ENCODE data around the gene FBXO22.
"Not testable (repeated sequence)": the region's sequence is repeated elsewhere in the genome, so short reads cannot be mapped to it uniquely, and the experiment has no call there.

The FBXO22 gene

DNA sequence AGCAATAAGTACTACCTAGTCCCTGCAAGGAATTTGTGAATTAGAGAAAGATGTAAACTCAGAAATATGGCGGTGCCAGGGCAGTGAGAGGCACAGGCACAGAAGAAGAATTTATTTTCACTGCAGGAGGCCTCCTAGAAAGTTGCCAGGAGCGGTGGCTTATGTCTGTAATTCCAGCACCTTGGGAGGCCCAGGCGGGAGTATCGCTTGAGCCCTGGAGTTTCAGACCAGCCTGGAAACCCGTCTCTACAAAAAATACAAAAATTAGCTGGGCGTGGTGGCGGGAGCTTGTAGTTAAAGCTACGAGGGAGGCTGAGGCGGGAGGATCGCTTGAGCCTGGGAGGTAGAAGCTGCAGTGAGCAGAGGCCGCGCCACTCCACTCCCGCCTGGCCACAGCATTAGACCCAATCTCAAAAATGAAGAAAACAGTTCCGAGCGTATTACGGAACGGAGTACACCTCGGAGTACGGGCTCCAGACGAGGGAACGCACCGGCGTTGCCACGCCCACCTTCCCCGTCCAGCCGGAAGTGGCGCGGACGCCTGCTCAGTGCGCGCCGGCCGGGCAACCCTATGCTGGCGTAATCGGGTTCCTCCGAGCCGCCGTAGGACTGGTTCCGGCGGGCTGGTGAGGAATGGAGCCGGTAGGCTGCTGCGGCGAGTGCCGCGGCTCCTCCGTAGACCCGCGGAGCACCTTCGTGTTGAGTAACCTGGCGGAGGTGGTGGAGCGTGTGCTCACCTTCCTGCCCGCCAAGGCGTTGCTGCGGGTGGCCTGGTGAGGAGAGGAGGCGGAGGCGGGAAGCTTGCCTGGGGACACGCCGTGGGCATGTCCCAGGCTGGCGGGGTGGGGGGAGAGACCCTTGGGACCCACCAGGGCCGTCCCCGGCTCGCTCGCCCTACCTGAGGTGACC is at the start of gene FBXO22:
Gene FBXO22, plus strand, starts transcription at position 548 of the 909 bp plus-strand sequence. Its CDS starts 86 bp downstream, at position 634.
- DNase-seq (ENCODE audit: extremely low read depth in 1 of 2, low read depth in 1 of 2), result peak; percentile 66 to 79

DNA sequence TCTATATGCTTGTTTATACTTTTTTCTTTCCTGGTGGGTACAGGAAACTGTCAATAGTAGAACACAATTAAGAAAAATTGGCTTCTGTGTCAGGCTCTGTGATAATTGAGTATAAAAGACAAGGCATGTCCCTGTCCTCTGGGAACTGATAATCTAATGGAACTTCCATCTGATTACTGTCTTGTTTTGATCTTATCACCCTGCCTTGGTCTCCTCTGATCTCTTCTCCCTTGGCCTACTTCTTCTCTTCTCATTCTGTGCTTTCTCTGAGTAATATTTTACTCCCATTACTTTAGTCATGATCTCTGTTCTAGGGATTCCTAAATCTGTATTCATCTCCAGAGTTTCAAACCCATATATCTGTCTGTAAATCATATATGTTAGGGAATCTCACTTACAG is 45.8 kb upstream of the FBXO22 start:
- no peak for DNase-seq (ENCODE audit: extremely low read depth in 1 of 2, low read depth in 1 of 2)

DNA sequence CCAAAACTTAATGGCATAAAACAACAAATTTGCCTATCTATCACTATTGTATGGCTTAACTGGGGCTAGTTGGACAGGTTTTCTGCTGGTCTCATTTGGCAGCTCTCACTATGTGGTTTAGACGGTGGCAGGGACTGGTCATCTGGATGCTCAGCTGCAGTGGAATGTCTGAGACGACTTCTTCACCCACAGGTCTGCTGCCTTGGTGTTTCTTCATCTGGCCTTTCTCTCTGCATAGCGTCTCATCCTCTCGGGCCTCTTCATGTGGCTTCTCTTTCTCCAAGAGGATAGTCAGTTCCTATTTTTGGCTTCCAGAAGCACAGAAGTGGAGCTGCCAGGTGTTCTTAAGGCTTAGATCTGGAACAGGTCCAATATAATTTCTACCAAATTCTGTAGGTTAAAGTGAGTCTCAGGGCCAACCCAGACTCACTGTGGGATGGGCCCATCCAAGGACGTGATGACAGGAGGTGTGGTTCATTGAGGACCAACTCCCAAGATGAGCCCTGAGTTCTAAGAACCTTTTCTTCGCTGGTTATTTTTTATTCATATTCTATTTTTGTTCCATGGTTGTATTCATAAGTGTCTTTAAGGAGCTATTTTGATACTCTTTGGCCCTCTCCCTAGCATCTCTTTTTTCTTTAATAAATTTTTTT is 41.8 kb upstream of the FBXO22 start:
- no peak for DNase-seq (ENCODE audit: extremely low read depth in 1 of 2, low read depth in 1 of 2)

DNA sequence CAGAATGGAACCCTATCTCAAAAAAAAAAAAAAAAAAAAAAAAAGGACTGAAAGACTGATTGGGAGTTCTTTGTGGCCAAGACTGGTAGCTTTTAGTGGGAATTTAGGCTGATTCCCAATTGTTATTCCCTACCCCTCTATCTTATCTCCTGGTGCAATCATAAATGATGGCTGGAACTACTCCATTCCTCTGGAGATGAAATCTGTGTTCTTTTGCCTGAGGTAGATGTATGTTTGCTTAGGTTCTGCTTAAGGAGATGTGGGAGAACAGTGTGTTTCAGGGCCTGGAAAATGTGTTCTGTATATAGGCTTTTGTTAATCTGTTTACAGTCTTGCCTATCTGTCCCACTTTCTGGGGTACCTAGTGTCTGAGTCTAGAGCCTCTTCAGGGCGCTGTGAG is 40.9 kb upstream of the FBXO22 start:
- no peak for DNase-seq (ENCODE audit: extremely low read depth in 1 of 2, low read depth in 1 of 2)

DNA sequence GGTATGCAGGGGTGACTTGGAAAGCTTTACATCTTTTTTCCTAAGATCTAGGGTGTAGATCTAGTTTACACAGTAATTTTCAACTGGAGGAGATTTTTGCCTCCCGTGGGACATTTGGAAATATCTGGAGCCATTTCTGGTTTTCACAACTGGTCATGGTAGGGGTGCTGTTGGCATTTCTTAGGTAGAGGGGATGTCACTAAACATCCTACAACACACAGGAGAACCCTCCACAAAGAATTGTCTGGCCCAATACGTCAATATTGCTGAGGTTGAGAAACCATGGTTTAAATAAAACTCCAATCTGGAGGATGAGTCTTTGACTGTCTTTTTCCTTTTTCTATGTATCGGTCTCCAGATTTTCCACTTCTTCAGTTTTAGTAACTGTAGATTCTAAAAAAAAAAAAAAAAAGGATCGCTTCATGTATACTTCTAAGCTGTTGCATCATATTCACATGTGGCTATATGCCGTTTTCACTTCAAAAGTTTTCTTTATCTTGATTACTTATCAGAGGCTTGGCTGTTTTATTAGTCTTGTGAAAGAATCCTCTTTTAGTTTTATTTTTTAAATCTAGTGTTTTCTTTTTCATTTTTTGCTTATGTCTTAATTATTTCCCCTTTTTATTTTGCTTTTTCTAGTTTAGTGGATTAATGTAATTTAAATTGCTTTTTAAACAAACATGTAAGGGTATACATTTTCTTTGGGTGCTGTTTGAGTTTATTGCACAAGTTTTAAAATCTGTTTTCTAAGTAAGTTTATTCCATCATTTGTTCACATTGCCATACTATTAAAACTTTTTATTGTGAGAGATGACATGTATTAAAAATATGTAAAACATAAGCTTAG is 39.2 kb upstream of the FBXO22 start:
- no peak for DNase-seq (ENCODE audit: extremely low read depth in 1 of 2, low read depth in 1 of 2)

DNA sequence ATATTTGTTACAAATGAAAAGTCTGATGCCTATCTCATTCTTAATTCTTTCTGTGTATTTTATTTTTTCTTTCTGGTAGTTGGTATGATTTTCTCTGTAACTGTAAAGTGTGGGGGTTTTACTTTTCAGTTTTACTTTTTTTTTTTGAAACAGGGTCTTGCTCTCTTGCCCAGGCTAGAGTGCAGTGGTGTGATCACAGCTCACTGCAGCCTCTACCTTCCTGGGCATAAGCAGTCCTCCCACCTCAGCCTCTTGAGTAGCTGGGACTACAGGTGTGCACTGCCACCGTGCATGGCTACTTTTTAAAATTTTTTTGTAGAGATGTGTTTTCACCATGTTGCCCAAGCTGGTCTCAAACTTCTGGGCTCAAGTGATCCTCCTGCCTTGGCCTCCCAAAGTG is 37.6 kb upstream of the FBXO22 start:
- not testable (repeated sequence) for DNase-seq (ENCODE audit: extremely low read depth in 1 of 2, low read depth in 1 of 2)

DNA sequence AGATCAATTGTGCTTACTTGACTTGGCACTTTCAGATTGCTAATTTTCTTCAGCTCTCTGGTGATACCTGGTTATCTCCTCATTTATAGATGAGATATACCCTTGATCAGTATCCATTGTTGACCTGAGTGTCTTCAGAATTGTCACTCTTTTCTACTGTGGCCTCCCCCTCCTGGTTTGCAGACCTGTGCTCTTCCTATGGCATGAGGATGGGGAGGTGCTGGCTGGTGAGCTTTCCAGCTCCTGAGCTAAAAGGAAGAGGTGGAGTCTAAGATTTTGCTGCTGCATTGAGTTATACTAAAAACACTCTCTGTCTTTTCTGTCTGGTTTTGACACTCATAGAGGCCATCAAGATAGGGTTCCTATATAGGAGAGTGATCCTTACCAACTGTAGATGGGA is 36.8 kb upstream of the FBXO22 start:
- DNase-seq (ENCODE audit: extremely low read depth in 1 of 2, low read depth in 1 of 2), result no peak

DNA sequence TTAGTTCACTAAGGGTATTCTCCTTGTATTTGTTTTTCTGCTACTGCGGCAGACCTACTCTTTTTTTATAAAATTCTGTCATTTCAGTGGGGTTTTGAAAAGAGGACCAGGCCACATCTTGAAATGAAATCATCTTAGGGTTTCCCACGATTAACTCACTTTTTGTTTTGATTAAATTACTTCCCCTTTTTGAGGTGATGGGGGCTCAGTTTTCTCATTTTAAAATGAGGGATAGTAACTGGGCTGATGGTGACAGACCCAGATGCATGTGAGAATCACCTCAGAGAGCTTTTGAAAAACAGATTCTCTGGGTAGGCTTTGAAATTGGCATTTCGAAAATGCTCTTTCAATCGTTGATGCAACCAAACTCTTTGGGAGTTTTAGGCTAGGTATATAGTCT is 36.2 kb upstream of the FBXO22 start:
- DNase-seq (ENCODE audit: extremely low read depth in 1 of 2, low read depth in 1 of 2), result no peak

DNA sequence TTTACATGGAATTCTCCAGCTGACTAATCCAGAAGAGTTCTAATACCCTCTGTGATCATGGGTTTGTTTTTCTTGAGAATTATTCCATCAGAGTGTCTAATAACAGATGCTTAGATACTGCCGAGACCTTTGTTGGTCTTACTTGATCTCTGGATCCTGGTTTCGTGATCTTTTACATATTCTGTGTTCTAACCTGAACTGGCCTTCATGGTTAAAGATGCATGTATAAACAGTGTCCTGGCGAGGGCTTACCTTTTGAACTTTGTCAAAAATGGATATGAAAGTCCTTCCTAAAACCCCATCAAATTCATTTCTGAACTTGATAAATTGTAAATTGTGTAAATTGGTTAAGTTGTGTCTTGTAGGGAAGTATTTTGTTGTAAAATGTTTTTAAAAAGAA is 35.7 kb upstream of the FBXO22 start:
- no peak for DNase-seq (ENCODE audit: extremely low read depth in 1 of 2, low read depth in 1 of 2)

DNA sequence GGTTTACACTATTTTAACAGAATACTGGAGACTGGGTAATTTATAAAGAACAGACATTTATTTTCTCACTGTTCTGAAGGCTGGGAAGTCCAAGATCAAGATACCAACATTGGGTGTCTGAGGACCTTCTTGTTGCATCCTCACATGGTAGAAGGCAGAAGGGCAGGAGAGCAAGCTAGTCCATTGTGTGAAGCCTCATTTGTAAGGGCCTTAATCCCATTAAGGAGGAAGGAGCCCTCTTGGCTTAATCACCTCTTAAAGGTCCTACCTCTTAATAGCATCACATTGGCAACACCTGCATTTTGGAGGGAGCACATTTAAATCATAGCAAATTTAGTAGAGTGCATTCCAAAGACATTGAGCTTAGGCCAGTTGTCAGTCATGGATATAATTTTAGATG is 34.2 kb upstream of the FBXO22 start:
- no peak for DNase-seq (ENCODE audit: extremely low read depth in 1 of 2, low read depth in 1 of 2)

DNA sequence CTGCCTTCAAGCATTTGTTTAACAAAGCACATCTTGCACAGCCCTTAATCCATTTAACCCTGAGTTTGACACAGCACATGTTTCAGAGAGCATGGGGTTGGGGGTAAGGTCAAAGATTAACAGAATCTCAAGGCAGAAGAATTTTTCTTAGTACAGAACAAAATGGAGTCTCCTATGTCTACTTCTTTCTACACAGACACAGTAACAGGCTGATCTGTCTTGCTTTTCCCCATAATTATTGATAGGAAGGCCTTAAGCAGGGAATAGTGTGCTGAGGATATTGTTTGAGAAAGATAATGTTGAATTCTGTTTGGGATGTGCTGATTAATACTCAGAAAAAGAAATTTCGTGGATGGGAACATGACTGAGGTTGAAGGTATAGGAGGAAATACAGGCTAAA is 32.1 kb upstream of the FBXO22 start:
- not testable (repeated sequence) for DNase-seq (ENCODE audit: extremely low read depth in 1 of 2, low read depth in 1 of 2)

DNA sequence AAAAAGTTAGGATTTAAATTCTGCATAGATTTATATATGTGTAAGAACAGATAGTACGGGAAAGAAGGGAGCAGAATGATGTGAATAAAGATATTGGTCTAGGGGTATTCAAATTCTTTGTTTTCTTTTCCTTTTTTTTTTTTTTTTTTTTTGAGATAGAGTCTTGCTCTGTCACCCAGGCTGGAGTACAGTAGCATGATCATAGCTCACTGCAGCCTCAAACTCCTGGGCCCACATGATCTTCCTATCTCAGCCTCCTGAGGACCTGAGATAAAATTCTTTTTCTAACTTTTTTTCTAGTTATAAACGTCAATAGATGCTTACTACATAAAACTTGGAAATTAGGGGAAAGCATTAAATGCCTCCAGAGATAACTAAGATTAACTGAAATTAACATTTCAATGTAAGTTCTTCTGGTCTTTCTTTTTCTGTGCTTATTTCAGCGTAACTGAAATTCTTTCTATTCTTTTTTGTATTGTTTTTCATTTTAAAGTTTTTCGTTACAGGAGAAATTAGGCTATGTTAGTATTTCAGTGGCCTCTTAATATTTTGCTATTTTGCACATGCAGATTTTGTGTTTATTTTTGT is 31.2 kb upstream of the FBXO22 start:
- DNase-seq (ENCODE audit: extremely low read depth in 1 of 2, low read depth in 1 of 2), result no peak

DNA sequence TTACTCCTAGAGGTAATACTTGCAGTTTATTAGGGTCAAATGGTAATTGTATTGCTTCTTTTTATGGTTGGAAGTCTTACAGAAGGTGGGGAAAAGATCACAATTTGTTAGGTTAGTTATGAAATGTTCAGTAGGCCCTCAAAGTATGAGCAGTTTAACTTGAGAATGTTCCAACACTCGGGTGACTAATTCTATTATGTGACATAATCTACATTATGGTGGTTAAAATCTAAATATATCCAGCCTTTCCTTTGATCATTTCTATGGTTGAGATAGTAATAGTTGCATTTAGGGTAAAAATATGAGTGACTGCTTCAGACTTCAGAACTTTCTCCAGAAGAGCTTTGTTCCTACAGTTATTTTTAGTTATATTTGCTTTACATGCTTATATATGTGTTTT is 19.6 kb upstream of the FBXO22 start:
- DNase-seq (ENCODE audit: extremely low read depth in 1 of 2, low read depth in 1 of 2), result no peak

DNA sequence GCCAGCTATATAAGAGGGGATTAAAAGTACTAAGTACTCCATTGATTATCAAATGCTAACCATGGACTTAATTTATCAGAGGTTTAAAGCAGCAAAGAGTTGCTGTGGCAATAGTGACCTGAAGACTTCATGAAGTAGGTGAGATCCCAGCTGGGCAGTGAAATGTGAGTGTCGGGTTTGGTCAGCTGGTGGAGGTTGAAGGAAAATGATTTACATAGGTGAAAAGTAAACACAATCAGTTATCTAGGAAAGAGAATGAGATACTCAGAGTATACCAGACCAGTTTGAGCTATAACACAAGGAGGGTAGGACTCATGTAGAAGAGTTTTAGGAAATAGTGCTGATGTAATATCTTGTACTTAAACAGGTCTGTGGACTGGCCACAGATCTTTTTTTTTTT is 16.5 kb upstream of the FBXO22 start:
- DNase-seq (ENCODE audit: extremely low read depth in 1 of 2, low read depth in 1 of 2), result no peak

DNA sequence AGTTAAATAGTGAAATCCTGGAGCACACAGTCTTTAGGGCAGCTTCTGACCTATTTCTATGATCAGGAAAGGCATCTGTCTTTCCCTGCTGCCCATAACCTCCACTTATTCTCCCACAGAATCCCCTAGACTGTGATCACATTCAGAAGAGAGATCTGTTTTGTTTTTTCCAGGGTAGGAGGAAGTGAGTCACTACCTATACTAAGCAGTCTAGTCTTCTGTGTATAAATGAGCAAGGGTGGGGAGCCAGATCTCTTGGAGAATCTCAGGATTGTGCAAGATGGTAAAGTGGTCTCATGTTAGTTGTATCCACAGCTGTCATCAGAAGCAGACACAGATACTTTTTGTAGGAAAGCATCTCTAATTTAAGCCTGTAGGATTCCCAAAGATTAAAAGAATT is 11.8 kb upstream of the FBXO22 start:
- no peak for DNase-seq (ENCODE audit: extremely low read depth in 1 of 2, low read depth in 1 of 2)

DNA sequence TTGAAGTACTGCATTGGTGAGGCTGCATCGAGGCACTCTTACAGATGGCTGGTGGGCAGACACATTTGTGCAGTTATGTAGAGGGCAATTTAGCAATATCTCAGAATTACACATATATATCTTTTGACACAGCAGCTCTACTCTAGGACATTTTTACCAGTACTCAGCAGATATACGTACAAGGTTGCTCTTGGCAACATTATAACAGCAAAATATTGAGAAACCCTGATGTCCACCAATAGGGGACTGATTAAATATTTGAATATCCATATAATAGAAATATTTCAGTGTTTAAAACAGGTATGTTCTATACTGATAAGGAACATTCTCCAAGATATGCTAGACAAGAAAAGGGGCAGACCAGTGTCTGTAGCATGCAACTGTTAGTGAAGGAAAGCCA is 7.9 kb upstream of the FBXO22 start:
- DNase-seq (ENCODE audit: extremely low read depth in 1 of 2, low read depth in 1 of 2), result no peak

DNA sequence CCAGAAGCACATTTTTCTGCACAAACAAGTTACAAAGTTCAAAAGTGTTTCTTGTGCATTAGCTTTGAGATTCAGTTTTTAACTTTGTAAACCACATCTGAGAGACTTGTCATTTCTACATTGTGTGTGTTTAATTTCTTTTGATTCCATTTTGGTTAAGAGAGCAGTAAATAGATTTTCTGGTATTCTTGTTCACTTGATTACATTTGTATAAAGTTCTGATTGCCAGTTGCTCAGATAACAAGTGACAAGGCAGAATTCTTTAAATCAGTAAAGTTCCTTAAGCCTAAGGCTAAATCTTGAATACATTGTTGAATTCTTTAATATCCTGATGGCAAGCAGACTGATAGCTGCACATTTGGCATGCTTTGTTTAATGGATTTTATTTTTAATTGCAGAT is 3.1 kb upstream of the FBXO22 start:
- DNase-seq (ENCODE audit: extremely low read depth in 1 of 2, low read depth in 1 of 2), result no peak

DNA sequence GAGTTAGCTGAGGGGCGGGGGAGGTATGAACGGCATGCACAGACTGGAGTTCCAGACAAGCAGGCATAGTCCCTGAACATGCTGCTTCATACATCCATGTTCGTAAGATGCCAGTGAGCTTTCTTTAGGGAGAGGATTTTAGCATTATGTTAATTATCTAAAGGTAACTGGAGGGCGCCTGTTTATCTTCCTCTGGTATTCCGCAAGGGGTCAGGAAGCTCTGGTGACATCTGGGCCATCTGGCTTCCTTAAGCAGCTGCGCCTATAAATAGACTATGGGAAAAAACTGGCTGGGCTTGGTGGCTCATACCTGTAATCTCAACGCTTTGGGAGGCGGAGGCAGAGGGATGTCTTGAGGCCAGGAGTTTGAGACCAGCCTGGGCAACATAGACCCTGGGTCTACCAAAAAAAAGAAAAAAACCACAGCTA is 1.5 kb upstream of the FBXO22 start:
- no peak for DNase-seq (ENCODE audit: extremely low read depth in 1 of 2, low read depth in 1 of 2)

DNA sequence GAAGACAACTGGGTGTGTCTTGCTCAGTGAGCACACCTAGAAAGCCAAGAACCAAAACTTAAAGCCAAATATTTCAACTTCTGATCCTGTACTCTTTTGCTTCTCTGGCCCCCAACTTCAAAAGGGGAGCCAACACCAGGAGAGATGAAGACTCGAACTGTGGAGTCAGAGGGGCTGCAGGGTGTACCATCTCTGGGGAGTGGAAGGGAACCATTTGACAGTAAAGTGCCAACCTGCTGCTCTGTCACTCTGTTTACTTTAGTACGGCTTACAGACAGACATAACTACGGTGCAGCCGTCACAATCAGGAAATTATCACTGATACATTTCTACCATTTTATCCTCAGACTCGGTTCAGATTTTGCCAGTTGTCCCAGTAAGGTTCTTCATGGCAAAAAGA is 1.6 kb downstream of the FBXO22 start:
- DNase-seq (ENCODE audit: extremely low read depth in 1 of 2, low read depth in 1 of 2), result no peak

DNA sequence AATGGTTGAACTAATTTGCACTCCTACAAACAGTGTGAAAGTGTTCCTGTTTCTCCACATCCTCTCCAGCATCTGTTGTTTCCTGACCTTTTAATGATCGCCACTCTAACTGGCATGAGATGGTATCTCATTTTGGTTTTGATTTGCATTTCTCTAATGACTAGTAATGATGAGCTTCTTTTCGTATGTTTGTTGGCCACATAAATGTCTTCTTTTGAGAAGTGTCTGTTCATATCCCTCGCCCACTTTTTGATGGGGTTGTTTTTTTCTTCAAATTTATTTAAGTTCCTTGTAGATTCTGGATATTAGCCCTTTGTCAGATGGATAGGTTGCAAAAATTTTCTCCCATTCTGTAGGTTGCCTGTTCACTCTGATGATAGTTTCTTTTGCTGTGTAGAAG is 6.7 kb downstream of the FBXO22 start:
- not testable (repeated sequence) for DNase-seq (ENCODE audit: extremely low read depth in 1 of 2, low read depth in 1 of 2)

DNA sequence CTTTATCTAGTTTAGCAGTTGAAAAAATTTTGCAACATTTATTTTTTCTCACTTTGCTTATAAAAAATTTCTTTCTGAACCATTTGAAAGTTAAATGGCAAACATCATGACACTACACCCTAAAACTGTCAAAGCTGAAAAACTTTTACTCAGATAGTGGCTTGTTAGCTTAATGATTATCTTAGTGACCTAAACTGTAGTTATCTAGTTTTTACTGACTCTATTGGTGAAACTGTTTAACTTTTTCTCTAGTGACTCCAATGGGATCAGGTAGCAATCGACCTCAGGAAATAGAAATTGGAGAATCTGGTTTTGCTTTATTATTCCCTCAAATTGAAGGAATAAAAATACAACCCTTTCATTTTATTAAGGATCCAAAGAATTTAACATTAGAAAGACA is 13.3 kb downstream of the FBXO22 start:
- no peak for DNase-seq (ENCODE audit: extremely low read depth in 1 of 2, low read depth in 1 of 2)

All from activated CD8-positive, alpha-beta memory T cell treated with anti-CD3 and anti-CD28 coated beads for 1 hour (primary cell).